HepG2 (cell line): Measurements from ENCODE around the gene SCAMP3. TPM values are rescaled to one million over a fixed set of nuclear protein-coding genes. Genes with fewer than 3 reads are reported as not detected.
A peak's percentile ranks its signal among the peaks of the same experiment; 100 is the strongest.

Experiments
- HBP1 ChIP-seq: IDR thresholded peaks from 2 replicates; pipeline ENCODE4 v1.6.1; 2016; ENCODE audit warnings: low read depth, control low read depth
- HNRNPK ChIP-seq: fragments of 200-400 bp; formaldehyde crosslinking; IDR thresholded peaks from 2 replicates; pipeline ENCODE4 v1.6.1; 2018; ENCODE audit warnings: low read length, low read depth, moderate library complexity, mild to moderate bottlenecking; ENCODE audit not compliant: poor library complexity, severe bottlenecking
- KLF16 ChIP-seq, 2 experiments: sonication (generic) in 1 of 2; formaldehyde crosslinking in 1 of 2; IDR thresholded peaks; 2 replicates each; pipeline versions ENCODE4 v1.6.1 to v1.8.0; 2016 to 2023; ENCODE audit warnings: missing genetic modification reagents in 2 of 2, missing compliant biosample characterization in 1 of 2
- MEF2D ChIP-seq: sonication (generic); formaldehyde crosslinking; IDR thresholded peaks from 2 replicates; pipeline ENCODE4 v1.5.1; 2020; ENCODE audit warnings: mild to moderate bottlenecking, missing genetic modification reagents
- PATZ1 ChIP-seq: sonication (generic); formaldehyde crosslinking; IDR thresholded peaks from 2 replicates; pipeline ENCODE4 v1.4.0; 2020; ENCODE audit warnings: missing genetic modification reagents
- PCBP1 ChIP-seq: fragments of 200-400 bp; formaldehyde crosslinking; IDR thresholded peaks from 2 replicates; pipeline ENCODE4 v1.6.1; 2017; ENCODE audit warnings: mild to moderate bottlenecking, low read depth, low read length, borderline replicate concordance
- SMAD1 ChIP-seq: sonication (generic); formaldehyde crosslinking; IDR thresholded peaks from 2 replicates; pipeline ENCODE4 v1.4.0; 2020; ENCODE audit warnings: missing genetic modification reagents, low read depth, mild to moderate bottlenecking, borderline replicate concordance
- SMARCC2 ChIP-seq: fragments of 450-650 bp; IDR thresholded peaks from 2 replicates; pipeline ENCODE4 v1.6.1; 2017; ENCODE audit warnings: antibody characterized with exemption, mild to moderate bottlenecking
- SNRNP70 ChIP-seq: fragments of 200-400 bp; formaldehyde crosslinking; IDR thresholded peaks from 2 replicates; pipeline ENCODE4 v1.6.1; 2017; ENCODE audit warnings: mild to moderate bottlenecking, low read depth, low read length, moderate library complexity
- STAT5B ChIP-seq: sonication (generic); formaldehyde crosslinking; IDR thresholded peaks from 2 replicates; pipeline ENCODE4 v1.4.0; 2020; ENCODE audit warnings: missing genetic modification reagents
- TFDP2 ChIP-seq: sonication (generic); formaldehyde crosslinking; IDR thresholded peaks from 2 replicates; pipeline ENCODE4 v1.4.0; 2020; ENCODE audit warnings: missing genetic modification reagents
- XRCC5 ChIP-seq: fragments of 200-400 bp; formaldehyde crosslinking; optimal IDR thresholded peaks from 2 replicates; pipeline ENCODE3; 2017; ENCODE audit warnings: mild to moderate bottlenecking, low read length
- ZNF232 ChIP-seq: sonication (generic); formaldehyde crosslinking; IDR thresholded peaks from 2 replicates; pipeline ENCODE4 v1.4.0; 2020; ENCODE audit warnings: missing genetic modification reagents, borderline replicate concordance
- ZNF280B ChIP-seq: sonication (generic); formaldehyde crosslinking; IDR thresholded peaks from 2 replicates; pipeline ENCODE4 v1.5.0; 2020; ENCODE audit warnings: missing genetic modification reagents, mild to moderate bottlenecking, borderline replicate concordance
- ZNF354B ChIP-seq: sonication (generic); formaldehyde crosslinking; IDR thresholded peaks from 2 replicates; pipeline ENCODE4 v1.8.0; 2022; ENCODE audit warnings: mild to moderate bottlenecking, missing genetic modification reagents
- ZNF512B ChIP-seq: sonication (generic); formaldehyde crosslinking; IDR thresholded peaks from 2 replicates; pipeline ENCODE4 v1.5.1; 2020; ENCODE audit warnings: missing genetic modification reagents, mild to moderate bottlenecking, borderline replicate concordance
- ZNF550 ChIP-seq: sonication (generic); formaldehyde crosslinking; IDR thresholded peaks from 2 replicates; pipeline ENCODE4 v1.4.0; 2020; ENCODE audit warnings: mild to moderate bottlenecking, missing genetic modification reagents, borderline replicate concordance
- ZNF607 ChIP-seq: sonication (generic); formaldehyde crosslinking; IDR thresholded peaks from 2 replicates; pipeline ENCODE4 v1.5.1; 2020; ENCODE audit warnings: missing genetic modification reagents, mild to moderate bottlenecking, borderline replicate concordance
- ZNF746 ChIP-seq: sonication (generic); formaldehyde crosslinking; IDR thresholded peaks from 2 replicates; pipeline ENCODE4 v1.8.0; 2022; ENCODE audit warnings: mild to moderate bottlenecking, missing genetic modification reagents
- polyA plus RNA-seq, 8 experiments: library from polyadenylated mRNA; depleted of rRNA in 3 of 8; stranded (reverse) in 7 of 8; unstranded in 1 of 8; fragments of >200 nt; fragmentation: Illumina TruSeq in 4 of 8; extraction: Trizol in 4 of 8; gene quantifications; 2 replicates each; pipeline versions ENCODE4 v1.2.1 to v1.2.3, GENCODE V29; 2011 to 2016; ENCODE audit warnings: low read depth in 4 of 8, missing spikeins in 1 of 8, mixed read lengths in 1 of 8; ENCODE audit not compliant: insufficient read depth in 1 of 8
- total RNA-seq, 5 experiments: library from RNA; depleted of rRNA; stranded (reverse); fragments of >200 nt; fragmentation: Illumina TruSeq; extraction: Trizol; gene quantifications; 2 replicates each; pipeline ENCODE4 v1.2.3, GENCODE V29; 2016; ENCODE audit warnings: low read depth in 1 of 5

SCAMP3 gene
- total and polyA plus RNA-seq, 2 of the 13 experiments (the other 11 are each of a cell fraction or from before 2014, with no cell fraction given), result 46.8 to 83.3 TPM

- TF ChIP-seq HNRNPK (no peak), STAT5B (no peak), MEF2D (CRISPR knock-in tag) (no peak), XRCC5 (no peak), ZNF232 (CRISPR knock-in tag) (no peak; the same call in 1 of the 2 replicates), SMAD1 (0 out of 2 replicates have a peak, but pooled peaks have one; percentile 42), ZNF746 (CRISPR knock-in tag) (peak; percentile 61; the same call in 1 of the 2 replicates), SMARCC2 (no peak), ZNF280B (CRISPR knock-in tag) (no peak), TFDP2 (peak; percentile 41), PCBP1 (no peak), SNRNP70 (no peak), ZNF550 (CRISPR knock-in tag) (no peak), PATZ1 (CRISPR knock-in tag) (peak; percentile 61), ZNF512B (CRISPR knock-in tag) (no peak), ZNF607 (CRISPR knock-in tag) (peak; percentile 83), HBP1 (peak; percentile 94), ZNF354B (CRISPR knock-in tag) (0 out of 2 replicates have a peak, but pooled peaks have one; percentile 38), KLF16 (CRISPR knock-in tag; IDR thresholded peaks at IDR 0.05) (peak in 1 of 2 experiments; percentile 34; a peak in 1 of 4 replicates)
These were observed at the start of gene SCAMP3 (continued) for GRCh38 chr1:155261852-155262673.
